PC-9 (cell line): ENCODE data around the gene SUPT7L. TPM values are rescaled to one million over a fixed set of nuclear protein-coding genes. Genes with fewer than 3 reads are reported as not detected.

ENCODE experiments used
- BruUV-seq: library from RNA; stranded (reverse); fragments of 400-500 nt; replicated peaks from 2 replicates; lab custom pipeline; 2021; lab: Mats Ljungman, UMichigan
- CTCF ChIA-PET: fragments of 300-600 bp; sonication (Branson Sonifier 250); formaldehyde crosslinking; loops from one replicate; lab custom pipeline; 2022; ENCODE audit warnings: antibody characterized with exemption; lab: Charles Lee
- POLR2A ChIA-PET: fragments of 300-600 bp; sonication (Branson Sonifier 250); formaldehyde crosslinking; loops from one replicate; lab custom pipeline; 2022; ENCODE audit warnings: antibody characterized with exemption; ENCODE audit not compliant: unreplicated experiment; lab: Charles Lee
- DNase-seq, 2 experiments: peaks; one replicate each; pipeline versions ENCODE4 v3.0.0 to v3.0.0-alpha.2; 2015 to 2022; ENCODE audit warnings: mixed read lengths in 1 of 2
- H2AFZ ChIP-seq: fragments of 200-600 bp; sonication (generic); 2 replicates; pipeline ENCODE4 v1.8.1; 2017; ENCODE audit warnings: antibody characterized with exemption
- H3F3A ChIP-seq: fragments of 200-600 bp; sonication (generic); 2 replicates; pipeline ENCODE4 v1.8.1; 2017; ENCODE audit warnings: antibody characterized with exemption, mild to moderate bottlenecking, low read depth; ENCODE audit not compliant: insufficient read depth
- H3K27ac ChIP-seq: fragments of 200-600 bp; sonication (generic); 2 replicates; pipeline ENCODE4 v1.6.1; 2016; ENCODE audit warnings: mixed run types
- H3K27me3 ChIP-seq: fragments of 200-600 bp; sonication (generic); 2 replicates; pipeline ENCODE4 v1.6.1; 2016; ENCODE audit warnings: low read depth, mixed run types; ENCODE audit not compliant: insufficient read depth
- H3K36me3 ChIP-seq: fragments of 200-600 bp; sonication (generic); 2 replicates; pipeline ENCODE4 v1.6.1; 2016; ENCODE audit warnings: low read depth, mixed run types
- H3K4me1 ChIP-seq: fragments of 200-600 bp; sonication (generic); replicated peaks from 2 replicates; pipeline ENCODE4 v1.6.1; 2016; ENCODE audit warnings: mixed run types; ENCODE audit not compliant: insufficient read depth
- H3K4me2 ChIP-seq: fragments of 200-600 bp; sonication (generic); 2 replicates; pipeline ENCODE4 v1.6.1; 2017; ENCODE audit warnings: mixed run types
- H3K4me3 ChIP-seq: fragments of 200-600 bp; sonication (generic); 2 replicates; pipeline ENCODE4 v1.6.1; 2016; ENCODE audit warnings: mixed run types
- H3K79me2 ChIP-seq: fragments of 200-600 bp; sonication (generic); 2 replicates; pipeline ENCODE4 v1.6.1; 2017; ENCODE audit warnings: low read depth, mixed run types
- H3K9me2 ChIP-seq: fragments of 200-600 bp; sonication (generic); 2 replicates; pipeline ENCODE4 v1.8.1; 2017; ENCODE audit warnings: mild to moderate bottlenecking; ENCODE audit not compliant: insufficient read depth
- H3K9me3 ChIP-seq: fragments of 200-600 bp; sonication (generic); 2 replicates; pipeline ENCODE4 v1.8.1; 2016; ENCODE audit warnings: low read depth; ENCODE audit not compliant: insufficient read depth
- H4K20me1 ChIP-seq: fragments of 200-600 bp; sonication (generic); 2 replicates; pipeline ENCODE4 v1.8.1; 2017; ENCODE audit not compliant: insufficient read depth
- CTCF ChIP-seq: fragments of 200-600 bp; sonication (generic); conservative IDR thresholded peaks from 2 replicates; pipeline ENCODE4 v1.6.1; 2017; ENCODE audit warnings: mixed run types, antibody characterized with exemption, mild to moderate bottlenecking, moderate library complexity
- EZH2 ChIP-seq: fragments of 200-600 bp; sonication (generic); IDR thresholded peaks from 2 replicates; pipeline ENCODE4 v1.8.0; 2017; ENCODE audit warnings: antibody characterized with exemption, low read depth
- intact Hi-C: fragments of 100-400 bp; cut with micrococcal nuclease; formaldehyde crosslinking; loops from one replicate; pipeline ENCODE4 v1.10.0; 2022; ENCODE audit not compliant: unreplicated experiment
- total RNA-seq: library from RNA; stranded (reverse); gene quantifications from 2 replicates; pipeline ENCODE4 v1.2.3, GENCODE V29; 2021

SUPT7L gene
- total RNA-seq, 1 experiment from 2014 or later, result 33.0 TPM

- POLR2A ChIA-PET, result interaction anchor here (0.6 kb wide), 1 partner anchor 1500 kb away, joined by 3 read pairs; no protein-coding TSS in a partner anchor
Observed at GRCh38 chr2:27652790-27653189, 10.6 kb downstream of the SUPT7L start.

GRCh38 chr2:27652341-27652740 lies 11.1 kb downstream of the SUPT7L start:
- H3K9me2 ChIP-seq, result no peaks in the 10 kb centered on the region
- H3K79me2 ChIP-seq, result no peaks in the 10 kb centered on the region
- no peak overlapping the region for H3K4me2 ChIP-seq
- H2AFZ ChIP-seq, result no peak overlapping the region
- H3K27ac ChIP-seq, result 0 out of 2 replicates have a peak overlapping the region, but pooled peaks have one; percentile 13
- no peak overlapping the region for H3K4me3 ChIP-seq
- POLR2A ChIA-PET, result interaction anchor here (0.6 kb wide), 1 partner anchor 1500 kb away, joined by 3 read pairs; no protein-coding TSS in a partner anchor
- intact Hi-C loops, result loop anchor here (10.0 kb wide), 1 partner anchor 208 kb away; the partner anchor contains the start of gene KRTCAP3
- H3K36me3 ChIP-seq, result peaks cover 63% of the 10 kb centered on the region
- peaks cover 10% of the 10 kb centered on the region; the same call in 1 of the 2 replicates for H3K4me1 ChIP-seq
- 0 out of 2 replicates have a peak, but pooled peaks cover 7% of the 10 kb centered on the region for H4K20me1 ChIP-seq
- TF ChIP-seq EZH2, result no peak
- no peak for TF ChIP-seq CTCF
- no peaks in the 10 kb centered on the region for H3K27me3 ChIP-seq
- no TSS peak for BruUV-seq
- no peaks in the 10 kb centered on the region for H3K9me3 ChIP-seq
- no peak for DNase-seq
- peaks cover 26% of the 10 kb centered on the region for H3F3A ChIP-seq
- CTCF ChIA-PET, result no interaction called here

More at GRCh38 chr2:27652790-27653189, 10.6 kb downstream of the SUPT7L start:
- Histone ChIP-seq H3K9me3 (no peaks in the 10 kb centered on the region), H3K79me2 (no peaks in the 10 kb centered on the region), H3F3A (peaks cover 29% of the 10 kb centered on the region), H3K4me2 (no peak overlapping the region), H2AFZ (no peak overlapping the region), H3K36me3 (peaks cover 65% of the 10 kb centered on the region), H3K9me2 (no peaks in the 10 kb centered on the region), H3K27ac (peak overlapping the region; percentile 13; the same call in 1 of the 2 replicates), H4K20me1 (0 out of 2 replicates have a peak, but pooled peaks cover 7% of the 10 kb centered on the region), H3K4me1 (peaks cover 10% of the 10 kb centered on the region; the same call in 1 of the 2 replicates), H3K27me3 (no peaks in the 10 kb centered on the region), H3K4me3 (no peak overlapping the region)
- TF ChIP-seq CTCF (no peak), EZH2 (no peak)
- intact Hi-C loops, result loop anchor here (10.0 kb wide), 1 partner anchor 208 kb away; the partner anchor contains the start of gene KRTCAP3
- peak in 1 of 2 experiments; percentile 54 for DNase-seq
- BruUV-seq, result no TSS peak
- CTCF ChIA-PET, result no interaction called here

- no TSS peak for BruUV-seq
Observed at GRCh38 chr2:27651056-27651455, 12.4 kb downstream of the SUPT7L start.

More at GRCh38 chr2:27651056-27651455, 12.4 kb downstream of the SUPT7L start:
- 0 out of 2 replicates have a peak, but pooled peaks cover 7% of the 10 kb centered on the region for H4K20me1 ChIP-seq
- H3K4me3 ChIP-seq, result no peak overlapping the region
- no peaks in the 10 kb centered on the region for H3K27me3 ChIP-seq
- peaks cover 26% of the 10 kb centered on the region for H3F3A ChIP-seq
- H3K4me2 ChIP-seq, result no peak overlapping the region
- no peak for DNase-seq
- H3K36me3 ChIP-seq, result peaks cover 51% of the 10 kb centered on the region
- no peaks in the 10 kb centered on the region for H3K79me2 ChIP-seq
- TF ChIP-seq EZH2 (no peak), CTCF (no peak)
- H2AFZ ChIP-seq, result no peak overlapping the region
- ChIA-PET POLR2A (no interaction called here), CTCF (no interaction called here)
- H3K4me1 ChIP-seq, result peaks cover 10% of the 10 kb centered on the region; the same call in 1 of the 2 replicates
- no peak overlapping the region for H3K27ac ChIP-seq
- intact Hi-C loops, result loop anchor here (10.0 kb wide), 1 partner anchor 206 kb away; the partner anchor contains the start of gene KRTCAP3
- H3K9me3 ChIP-seq, result no peaks in the 10 kb centered on the region
- H3K9me2 ChIP-seq, result no peaks in the 10 kb centered on the region
